GM23338 (cell line): ENCODE results near the gene EBPL.

ENCODE experiments used
- CREB1 ChIP-seq: fragments of 250-450 bp; sonication (Bioruptor Pico); IDR thresholded peaks from 2 replicates; pipeline ENCODE4 v1.5.0; 2020; ENCODE audit warnings: low read depth, mild to moderate bottlenecking, moderate library complexity
- ETS1 ChIP-seq: IDR thresholded peaks from 2 replicates; pipeline ENCODE4 v1.6.1; 2016; ENCODE audit warnings: antibody characterized with exemption
- EZH2 ChIP-seq: fragments of 200-600 bp; sonication (generic); IDR thresholded peaks from one replicate; pipeline ENCODE4 v1.8.0; 2017; ENCODE audit warnings: antibody characterized with exemption, mild to moderate bottlenecking, low read depth; ENCODE audit not compliant: unreplicated experiment
- EZH2phosphoT487 ChIP-seq: fragments of 200-600 bp; sonication (generic); IDR thresholded peaks from one replicate; pipeline ENCODE4 v1.8.1; 2018; ENCODE audit warnings: antibody characterized with exemption; ENCODE audit not compliant: unreplicated experiment
- JUNB ChIP-seq: IDR thresholded peaks from one replicate; pipeline ENCODE4 v1.6.1; 2016; ENCODE audit warnings: antibody characterized with exemption; ENCODE audit not compliant: unreplicated experiment
- NANOG ChIP-seq: IDR thresholded peaks from 2 replicates; pipeline ENCODE4 v1.6.1; 2016; ENCODE audit warnings: antibody characterized with exemption, borderline replicate concordance
- POLR2AphosphoS5 ChIP-seq: IDR thresholded peaks from 2 replicates; pipeline ENCODE4 v1.6.1; 2016; ENCODE audit warnings: antibody characterized with exemption, low read depth
- REST ChIP-seq: IDR thresholded peaks from one replicate; pipeline ENCODE4 v1.6.1; 2018; ENCODE audit warnings: antibody characterized with exemption; ENCODE audit not compliant: unreplicated experiment
- STAT1 ChIP-seq: IDR thresholded peaks from one replicate; pipeline ENCODE4 v1.6.1; 2016; ENCODE audit warnings: antibody characterized with exemption; ENCODE audit not compliant: unreplicated experiment
- ZNF114 ChIP-seq: fragments of 250-450 bp; sonication (Bioruptor Pico); IDR thresholded peaks from 2 replicates; pipeline ENCODE4 v1.5.0; 2020; ENCODE audit warnings: mild to moderate bottlenecking, moderate library complexity
- ZNF331 ChIP-seq: fragments of 250-450 bp; sonication (Bioruptor Pico); IDR thresholded peaks from 2 replicates; pipeline ENCODE4 v1.5.0; 2020; ENCODE audit warnings: low read depth, mild to moderate bottlenecking, moderate library complexity
- TF ChIP-seq, protein P1 (sequence below), 2 experiments: fragments of 200-600 bp in 1 of 2; sonication (generic) in 1 of 2; conservative IDR thresholded peaks; 2 replicates each; pipeline versions ENCODE4 v1.5.1 to v1.6.1; 2016 to 2017; ENCODE audit warnings: antibody characterized with exemption in 2 of 2, low read depth in 2 of 2, mild to moderate bottlenecking in 2 of 2, moderate library complexity in 1 of 2
- TF ChIP-seq, protein P2 (sequence below): fragments of 250-450 bp; sonication (Bioruptor Pico); IDR thresholded peaks from 2 replicates; pipeline ENCODE4 v1.5.0; 2020; ENCODE audit warnings: mild to moderate bottlenecking, moderate library complexity

DNA sequence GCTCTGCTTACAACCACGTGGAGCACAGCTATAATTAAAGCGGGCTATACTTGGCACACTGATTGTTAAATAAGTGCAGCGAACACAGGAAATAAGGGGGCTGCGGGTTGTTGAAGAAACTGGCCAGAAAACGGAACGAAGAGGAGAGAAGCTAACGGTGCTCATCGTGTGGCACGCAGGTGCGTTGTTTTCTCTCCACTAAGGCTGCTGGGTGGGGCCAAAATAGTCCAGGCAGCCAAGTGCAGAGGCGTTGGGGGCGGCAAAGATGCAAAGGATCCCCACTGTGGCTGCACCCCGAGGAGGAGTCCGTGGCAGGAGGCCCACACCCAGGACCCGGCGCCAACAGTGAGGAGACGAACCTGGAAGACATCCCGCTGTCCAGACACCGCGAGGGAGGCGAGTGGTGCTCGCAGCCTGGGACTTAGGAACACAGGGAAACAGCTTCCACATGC lies 71.1 kb downstream of the EBPL start:
- TF ChIP-seq, protein P1, sequence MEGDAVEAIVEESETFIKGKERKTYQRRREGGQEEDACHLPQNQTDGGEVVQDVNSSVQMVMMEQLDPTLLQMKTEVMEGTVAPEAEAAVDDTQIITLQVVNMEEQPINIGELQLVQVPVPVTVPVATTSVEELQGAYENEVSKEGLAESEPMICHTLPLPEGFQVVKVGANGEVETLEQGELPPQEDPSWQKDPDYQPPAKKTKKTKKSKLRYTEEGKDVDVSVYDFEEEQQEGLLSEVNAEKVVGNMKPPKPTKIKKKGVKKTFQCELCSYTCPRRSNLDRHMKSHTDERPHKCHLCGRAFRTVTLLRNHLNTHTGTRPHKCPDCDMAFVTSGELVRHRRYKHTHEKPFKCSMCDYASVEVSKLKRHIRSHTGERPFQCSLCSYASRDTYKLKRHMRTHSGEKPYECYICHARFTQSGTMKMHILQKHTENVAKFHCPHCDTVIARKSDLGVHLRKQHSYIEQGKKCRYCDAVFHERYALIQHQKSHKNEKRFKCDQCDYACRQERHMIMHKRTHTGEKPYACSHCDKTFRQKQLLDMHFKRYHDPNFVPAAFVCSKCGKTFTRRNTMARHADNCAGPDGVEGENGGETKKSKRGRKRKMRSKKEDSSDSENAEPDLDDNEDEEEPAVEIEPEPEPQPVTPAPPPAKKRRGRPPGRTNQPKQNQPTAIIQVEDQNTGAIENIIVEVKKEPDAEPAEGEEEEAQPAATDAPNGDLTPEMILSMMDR (conservative IDR thresholded peaks at IDR 0.05; ENCODE audit: low read depth in 2 of 2), result no peak
- TF ChIP-seq EZH2 (no peak), POLR2AphosphoS5 (no peak), JUNB (no peak), EZH2phosphoT487 (no peak), REST (no peak), ZNF331 (no peak), STAT1 (no peak), CREB1 (CRISPR knock-in tag) (no peak), NANOG (no peak), ETS1 (no peak), ZNF114 (no peak)
- TF ChIP-seq, protein P2, sequence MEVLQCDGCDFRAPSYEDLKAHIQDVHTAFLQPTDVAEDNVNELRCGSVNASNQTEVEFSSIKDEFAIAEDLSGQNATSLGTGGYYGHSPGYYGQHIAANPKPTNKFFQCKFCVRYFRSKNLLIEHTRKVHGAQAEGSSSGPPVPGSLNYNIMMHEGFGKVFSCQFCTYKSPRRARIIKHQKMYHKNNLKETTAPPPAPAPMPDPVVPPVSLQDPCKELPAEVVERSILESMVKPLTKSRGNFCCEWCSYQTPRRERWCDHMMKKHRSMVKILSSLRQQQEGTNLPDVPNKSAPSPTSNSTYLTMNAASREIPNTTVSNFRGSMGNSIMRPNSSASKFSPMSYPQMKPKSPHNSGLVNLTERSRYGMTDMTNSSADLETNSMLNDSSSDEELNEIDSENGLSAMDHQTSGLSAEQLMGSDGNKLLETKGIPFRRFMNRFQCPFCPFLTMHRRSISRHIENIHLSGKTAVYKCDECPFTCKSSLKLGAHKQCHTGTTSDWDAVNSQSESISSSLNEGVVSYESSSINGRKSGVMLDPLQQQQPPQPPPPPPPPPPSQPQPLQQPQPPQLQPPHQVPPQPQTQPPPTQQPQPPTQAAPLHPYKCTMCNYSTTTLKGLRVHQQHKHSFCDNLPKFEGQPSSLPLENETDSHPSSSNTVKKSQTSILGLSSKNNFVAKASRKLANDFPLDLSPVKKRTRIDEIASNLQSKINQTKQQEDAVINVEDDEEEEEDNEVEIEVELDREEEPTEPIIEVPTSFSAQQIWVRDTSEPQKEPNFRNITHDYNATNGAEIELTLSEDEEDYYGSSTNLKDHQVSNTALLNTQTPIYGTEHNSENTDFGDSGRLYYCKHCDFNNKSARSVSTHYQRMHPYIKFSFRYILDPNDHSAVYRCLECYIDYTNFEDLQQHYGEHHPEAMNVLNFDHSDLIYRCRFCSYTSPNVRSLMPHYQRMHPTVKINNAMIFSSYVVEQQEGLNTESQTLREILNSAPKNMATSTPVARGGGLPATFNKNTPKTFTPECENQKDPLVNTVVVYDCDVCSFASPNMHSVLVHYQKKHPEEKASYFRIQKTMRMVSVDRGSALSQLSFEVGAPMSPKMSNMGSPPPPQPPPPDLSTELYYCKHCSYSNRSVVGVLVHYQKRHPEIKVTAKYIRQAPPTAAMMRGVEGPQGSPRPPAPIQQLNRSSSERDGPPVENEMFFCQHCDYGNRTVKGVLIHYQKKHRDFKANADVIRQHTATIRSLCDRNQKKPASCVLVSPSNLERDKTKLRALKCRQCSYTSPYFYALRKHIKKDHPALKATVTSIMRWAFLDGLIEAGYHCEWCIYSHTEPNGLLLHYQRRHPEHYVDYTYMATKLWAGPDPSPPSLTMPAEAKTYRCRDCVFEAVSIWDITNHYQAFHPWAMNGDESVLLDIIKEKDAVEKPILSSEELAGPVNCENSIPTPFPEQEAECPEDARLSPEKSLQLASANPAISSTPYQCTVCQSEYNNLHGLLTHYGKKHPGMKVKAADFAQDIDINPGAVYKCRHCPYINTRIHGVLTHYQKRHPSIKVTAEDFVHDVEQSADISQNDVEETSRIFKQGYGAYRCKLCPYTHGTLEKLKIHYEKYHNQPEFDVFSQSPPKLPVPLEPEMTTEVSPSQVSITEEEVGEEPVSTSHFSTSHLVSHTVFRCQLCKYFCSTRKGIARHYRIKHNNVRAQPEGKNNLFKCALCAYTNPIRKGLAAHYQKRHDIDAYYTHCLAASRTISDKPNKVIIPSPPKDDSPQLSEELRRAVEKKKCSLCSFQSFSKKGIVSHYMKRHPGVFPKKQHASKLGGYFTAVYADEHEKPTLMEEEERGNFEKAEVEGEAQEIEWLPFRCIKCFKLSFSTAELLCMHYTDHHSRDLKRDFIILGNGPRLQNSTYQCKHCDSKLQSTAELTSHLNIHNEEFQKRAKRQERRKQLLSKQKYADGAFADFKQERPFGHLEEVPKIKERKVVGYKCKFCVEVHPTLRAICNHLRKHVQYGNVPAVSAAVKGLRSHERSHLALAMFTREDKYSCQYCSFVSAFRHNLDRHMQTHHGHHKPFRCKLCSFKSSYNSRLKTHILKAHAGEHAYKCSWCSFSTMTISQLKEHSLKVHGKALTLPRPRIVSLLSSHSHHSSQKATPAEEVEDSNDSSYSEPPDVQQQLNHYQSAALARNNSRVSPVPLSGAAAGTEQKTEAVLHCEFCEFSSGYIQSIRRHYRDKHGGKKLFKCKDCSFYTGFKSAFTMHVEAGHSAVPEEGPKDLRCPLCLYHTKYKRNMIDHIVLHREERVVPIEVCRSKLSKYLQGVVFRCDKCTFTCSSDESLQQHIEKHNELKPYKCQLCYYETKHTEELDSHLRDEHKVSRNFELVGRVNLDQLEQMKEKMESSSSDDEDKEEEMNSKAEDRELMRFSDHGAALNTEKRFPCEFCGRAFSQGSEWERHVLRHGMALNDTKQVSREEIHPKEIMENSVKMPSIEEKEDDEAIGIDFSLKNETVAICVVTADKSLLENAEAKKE (CRISPR knock-in tag), result no peak
